Measurements from ENCODE around the gene HIBCH.

- TF ChIP-seq, protein P1, sequence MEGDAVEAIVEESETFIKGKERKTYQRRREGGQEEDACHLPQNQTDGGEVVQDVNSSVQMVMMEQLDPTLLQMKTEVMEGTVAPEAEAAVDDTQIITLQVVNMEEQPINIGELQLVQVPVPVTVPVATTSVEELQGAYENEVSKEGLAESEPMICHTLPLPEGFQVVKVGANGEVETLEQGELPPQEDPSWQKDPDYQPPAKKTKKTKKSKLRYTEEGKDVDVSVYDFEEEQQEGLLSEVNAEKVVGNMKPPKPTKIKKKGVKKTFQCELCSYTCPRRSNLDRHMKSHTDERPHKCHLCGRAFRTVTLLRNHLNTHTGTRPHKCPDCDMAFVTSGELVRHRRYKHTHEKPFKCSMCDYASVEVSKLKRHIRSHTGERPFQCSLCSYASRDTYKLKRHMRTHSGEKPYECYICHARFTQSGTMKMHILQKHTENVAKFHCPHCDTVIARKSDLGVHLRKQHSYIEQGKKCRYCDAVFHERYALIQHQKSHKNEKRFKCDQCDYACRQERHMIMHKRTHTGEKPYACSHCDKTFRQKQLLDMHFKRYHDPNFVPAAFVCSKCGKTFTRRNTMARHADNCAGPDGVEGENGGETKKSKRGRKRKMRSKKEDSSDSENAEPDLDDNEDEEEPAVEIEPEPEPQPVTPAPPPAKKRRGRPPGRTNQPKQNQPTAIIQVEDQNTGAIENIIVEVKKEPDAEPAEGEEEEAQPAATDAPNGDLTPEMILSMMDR (IDR thresholded peaks at IDR 0.05) = peak in 2 of 4 experiments; percentile 56 to 75
- TF ChIP-seq POLR2A (IDR thresholded peaks at IDR 0.05) (no peak), POLR2AphosphoS5 (IDR thresholded peaks at IDR 0.05) (no peak)
Observed at GRCh38 chr2:190180313-190181122, 139.1 kb downstream of the HIBCH start.
